Measurements from ENCODE around the gene LIPK.

DNA sequence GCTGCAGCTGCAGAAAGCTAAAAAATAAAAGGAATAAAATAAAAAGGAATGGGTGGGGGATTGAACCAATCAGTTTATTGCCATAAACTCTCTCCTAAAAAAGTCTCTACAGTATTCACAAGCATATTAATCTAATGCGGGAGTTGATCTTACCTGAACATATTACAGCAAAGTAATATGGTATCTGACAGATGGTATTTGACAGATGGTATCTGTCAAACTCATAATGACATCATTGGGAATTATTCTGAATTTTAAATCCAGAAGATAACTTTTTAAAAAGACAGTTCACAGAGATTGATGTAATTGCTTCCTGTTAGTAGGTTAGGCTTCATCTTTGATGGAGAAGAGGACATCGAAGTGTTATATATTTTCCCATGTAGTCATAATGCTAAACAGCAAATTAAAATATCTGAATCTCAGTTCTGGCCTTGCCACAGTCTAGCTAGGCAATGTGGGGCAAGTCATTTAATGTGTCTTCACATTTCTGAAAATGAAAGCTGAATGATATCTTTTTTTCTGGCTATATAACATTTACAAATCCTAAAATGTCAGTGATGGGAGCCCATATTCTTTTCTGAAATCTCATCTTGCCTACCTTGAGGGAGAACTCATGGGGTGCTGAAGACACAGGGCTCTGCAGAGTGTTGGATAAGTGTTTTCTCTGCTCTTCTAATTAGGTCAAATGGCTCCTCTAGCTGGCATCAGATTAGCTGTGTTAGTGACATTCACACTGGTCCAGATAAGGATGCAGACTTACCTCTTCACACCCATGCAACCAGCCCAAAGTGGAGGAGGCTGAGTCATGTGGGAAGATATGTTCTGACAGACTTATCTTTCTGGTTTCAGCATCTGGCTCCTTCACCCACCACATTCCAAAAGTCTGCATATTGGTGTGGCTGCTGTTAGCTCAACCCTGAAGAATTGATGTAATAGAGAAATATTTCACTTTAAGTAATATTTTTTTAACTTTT, 94.4 kb downstream of the LIPK start:
- TF ChIP-seq, protein P1, sequence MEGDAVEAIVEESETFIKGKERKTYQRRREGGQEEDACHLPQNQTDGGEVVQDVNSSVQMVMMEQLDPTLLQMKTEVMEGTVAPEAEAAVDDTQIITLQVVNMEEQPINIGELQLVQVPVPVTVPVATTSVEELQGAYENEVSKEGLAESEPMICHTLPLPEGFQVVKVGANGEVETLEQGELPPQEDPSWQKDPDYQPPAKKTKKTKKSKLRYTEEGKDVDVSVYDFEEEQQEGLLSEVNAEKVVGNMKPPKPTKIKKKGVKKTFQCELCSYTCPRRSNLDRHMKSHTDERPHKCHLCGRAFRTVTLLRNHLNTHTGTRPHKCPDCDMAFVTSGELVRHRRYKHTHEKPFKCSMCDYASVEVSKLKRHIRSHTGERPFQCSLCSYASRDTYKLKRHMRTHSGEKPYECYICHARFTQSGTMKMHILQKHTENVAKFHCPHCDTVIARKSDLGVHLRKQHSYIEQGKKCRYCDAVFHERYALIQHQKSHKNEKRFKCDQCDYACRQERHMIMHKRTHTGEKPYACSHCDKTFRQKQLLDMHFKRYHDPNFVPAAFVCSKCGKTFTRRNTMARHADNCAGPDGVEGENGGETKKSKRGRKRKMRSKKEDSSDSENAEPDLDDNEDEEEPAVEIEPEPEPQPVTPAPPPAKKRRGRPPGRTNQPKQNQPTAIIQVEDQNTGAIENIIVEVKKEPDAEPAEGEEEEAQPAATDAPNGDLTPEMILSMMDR (IDR thresholded peaks at IDR 0.05), result no peak
- no peak for TF ChIP-seq POLR2AphosphoS5 (IDR thresholded peaks at IDR 0.05; ENCODE audit: insufficient read depth in 1 of 2, low read depth in 1 of 2)
